ENCODE data around the gene STMN3.

Gene STMN3

GRCh38 chr20:63679799-63680305, 26.6 kb upstream of the STMN3 start:
- TF ChIP-seq REST (IDR thresholded peaks at IDR 0.05; ENCODE audit: insufficient read depth in 1 of 2, low read depth in 2 of 2, low read length in 2 of 2) (no peak), FOXP2 (optimal IDR thresholded peaks at IDR 0.05; ENCODE audit: borderline replicate concordance, extremely low read depth, extremely low read length, insufficient read depth) (no peak), TAF1 (IDR thresholded peaks at IDR 0.05; ENCODE audit: borderline replicate concordance, insufficient read depth, low read length) (no peak), POLR2AphosphoS5 (IDR thresholded peaks at IDR 0.05; ENCODE audit: low read depth, low read length) (no peak), SIN3A (IDR thresholded peaks at IDR 0.05; ENCODE audit: borderline replicate concordance, insufficient read depth, low read length) (no peak)

GRCh38 chr20:63678667-63679465, 25.6 kb upstream of the STMN3 start:
- no peak for TF ChIP-seq TAF1 (IDR thresholded peaks at IDR 0.05; ENCODE audit: borderline replicate concordance, insufficient read depth, low read length)
- no peak for TF ChIP-seq FOXP2 (optimal IDR thresholded peaks at IDR 0.05; ENCODE audit: borderline replicate concordance, extremely low read depth, extremely low read length, insufficient read depth)
- TF ChIP-seq REST (IDR thresholded peaks at IDR 0.05; ENCODE audit: insufficient read depth in 1 of 2, low read depth in 2 of 2, low read length in 2 of 2) = no peak
- no peak for TF ChIP-seq SIN3A (IDR thresholded peaks at IDR 0.05; ENCODE audit: borderline replicate concordance, insufficient read depth, low read length)
- no peak for TF ChIP-seq POLR2AphosphoS5 (IDR thresholded peaks at IDR 0.05; ENCODE audit: low read depth, low read length)

- no peak for TF ChIP-seq FOXP2 (optimal IDR thresholded peaks at IDR 0.05; ENCODE audit: borderline replicate concordance, extremely low read depth, extremely low read length, insufficient read depth)
- no peak for TF ChIP-seq TAF1 (IDR thresholded peaks at IDR 0.05; ENCODE audit: borderline replicate concordance, insufficient read depth, low read length)
- TF ChIP-seq POLR2AphosphoS5 (IDR thresholded peaks at IDR 0.05; ENCODE audit: low read depth, low read length) = no peak
- TF ChIP-seq SIN3A (IDR thresholded peaks at IDR 0.05; ENCODE audit: borderline replicate concordance, insufficient read depth, low read length) = no peak
- TF ChIP-seq REST (IDR thresholded peaks at IDR 0.05; ENCODE audit: insufficient read depth in 1 of 2, low read depth in 2 of 2, low read length in 2 of 2) = no peak
Measured at GRCh38 chr20:63678071-63678470, 24.8 kb upstream of the STMN3 start.

GRCh38 chr20:63675681-63676368, 22.6 kb upstream of the STMN3 start:
- TF ChIP-seq POLR2AphosphoS5 (IDR thresholded peaks at IDR 0.05; ENCODE audit: low read depth, low read length) = no peak
- no peak for TF ChIP-seq FOXP2 (optimal IDR thresholded peaks at IDR 0.05; ENCODE audit: borderline replicate concordance, extremely low read depth, extremely low read length, insufficient read depth)
- no peak for TF ChIP-seq REST (IDR thresholded peaks at IDR 0.05; ENCODE audit: insufficient read depth in 1 of 2, low read depth in 2 of 2, low read length in 2 of 2)
- no peak for TF ChIP-seq TAF1 (IDR thresholded peaks at IDR 0.05; ENCODE audit: borderline replicate concordance, insufficient read depth, low read length)
- TF ChIP-seq SIN3A (IDR thresholded peaks at IDR 0.05; ENCODE audit: borderline replicate concordance, insufficient read depth, low read length) = no peak

Measured in PFSK-1 (cell line).